OCI-LY7 (cell line): ENCODE data around the gene CDC20. TPM values are rescaled to one million over a fixed set of nuclear protein-coding genes. Genes with fewer than 3 reads are reported as not detected.

ENCODE experiments used
- BruUV-seq: library from RNA; stranded (reverse); fragments of 400-500 nt; replicated peaks from 2 replicates; lab custom pipeline; 2021; lab: Mats Ljungman, UMichigan
- CTCF ChIA-PET: fragments of 300-600 bp; sonication (Branson Sonifier 250); formaldehyde crosslinking; loops from one replicate; lab custom pipeline; 2022; ENCODE audit warnings: antibody characterized with exemption; ENCODE audit not compliant: unreplicated experiment; lab: Charles Lee
- POLR2A ChIA-PET: fragments of 300-600 bp; sonication (Branson Sonifier 250); formaldehyde crosslinking; loops from one replicate; lab custom pipeline; 2022; ENCODE audit warnings: antibody characterized with exemption; lab: Charles Lee
- DNase-seq: peaks from one replicate; pipeline ENCODE4 v3.0.0-alpha.2; 2015; ENCODE audit warnings: low spot score
- H2AFZ ChIP-seq: fragments of 200-600 bp; sonication (generic), shearing (Covaris generic); 2 replicates; pipeline ENCODE4 v1.6.1; 2014; ENCODE audit warnings: mild to moderate bottlenecking, antibody characterized with exemption, low read length, moderate library complexity
- H3K27ac ChIP-seq: fragments of 200-600 bp; sonication (generic); 2 replicates; pipeline ENCODE4 v1.5.1; 2014; ENCODE audit warnings: mixed run types, low read depth, mild to moderate bottlenecking, moderate library complexity, low read length, inconsistent platforms; ENCODE audit not compliant: poor library complexity, severe bottlenecking
- H3K36me3 ChIP-seq: fragments of 200-600 bp; sonication (generic); 2 replicates; pipeline ENCODE4 v1.6.1; 2014; ENCODE audit warnings: mild to moderate bottlenecking, antibody characterized with exemption, low read length, moderate library complexity, mixed read lengths; ENCODE audit not compliant: insufficient read depth
- H3K4me1 ChIP-seq: fragments of 200-600 bp; sonication (generic); 2 replicates; pipeline ENCODE4 v1.5.1; 2014; ENCODE audit warnings: mild to moderate bottlenecking, low read length; ENCODE audit not compliant: insufficient read depth, poor library complexity, severe bottlenecking
- H3K4me2 ChIP-seq: fragments of 200-600 bp; sonication (generic); 2 replicates; pipeline ENCODE4 v1.6.1; 2014; ENCODE audit warnings: mild to moderate bottlenecking, low read length
- H3K4me3 ChIP-seq: fragments of 200-600 bp; sonication (generic); 2 replicates; pipeline ENCODE4 v1.5.1; 2014; ENCODE audit warnings: mild to moderate bottlenecking, low read depth, low read length; ENCODE audit not compliant: poor library complexity, severe bottlenecking
- H3K79me2 ChIP-seq: fragments of 200-600 bp; sonication (generic); 2 replicates; pipeline ENCODE4 v1.6.1; 2016; ENCODE audit warnings: low read depth, mild to moderate bottlenecking, low read length, moderate library complexity, mixed read lengths; ENCODE audit not compliant: insufficient read depth
- H3K9me2 ChIP-seq: fragments of 200-600 bp; sonication (generic); 2 replicates; pipeline ENCODE4 v1.6.1; 2016; ENCODE audit warnings: mild to moderate bottlenecking, low read length, mixed read lengths; ENCODE audit not compliant: insufficient read depth
- H3K9me3 ChIP-seq: fragments of 200-600 bp; sonication (generic); 2 replicates; pipeline ENCODE4 v1.6.1; 2014; ENCODE audit warnings: mild to moderate bottlenecking, mixed run types, low read length, mixed read lengths
- H4K20me1 ChIP-seq: fragments of 200-600 bp; sonication (generic); 2 replicates; pipeline ENCODE4 v1.6.1; 2014; ENCODE audit warnings: mild to moderate bottlenecking, antibody characterized with exemption, low read length, moderate library complexity, mixed read lengths; ENCODE audit not compliant: insufficient read depth
- CTCF ChIP-seq: fragments of 200-600 bp; sonication (generic); conservative IDR thresholded peaks from 2 replicates; pipeline ENCODE4 v1.5.1; 2014; ENCODE audit warnings: mild to moderate bottlenecking, antibody characterized with exemption, low read length, moderate library complexity, mixed read lengths
- EZH2phosphoT487 ChIP-seq: fragments of 200-600 bp; sonication (generic); IDR thresholded peaks from 2 replicates; pipeline ENCODE4 v1.6.1; 2018; ENCODE audit warnings: low read depth, borderline replicate concordance, mild to moderate bottlenecking, mixed run types, antibody characterized with exemption, low read length, moderate library complexity, mixed read lengths
- intact Hi-C: fragments of 100-400 bp; cut with micrococcal nuclease; formaldehyde crosslinking; loops from one replicate; pipeline ENCODE4 v1.10.0; 2022; ENCODE audit not compliant: unreplicated experiment
- total RNA-seq, 2 experiments: library from RNA; depleted of rRNA in 1 of 2; stranded (reverse); fragments of >200 nt in 1 of 2; shearing (Covaris generic) in 1 of 2; gene quantifications; 2 replicates each; pipeline ENCODE4 v1.2.3, GENCODE V29; 2014 to 2022

Gene CDC20
- total RNA-seq, 2 experiments from 2014 or later: 174 to 209 TPM

- Histone ChIP-seq H3K4me3 (peak overlapping the region; percentile 93), H2AFZ (peak overlapping the region; percentile 5; the same call in 1 of the 2 replicates), H3K9me2 (no peaks in the 10 kb centered on the region), H4K20me1 (no peaks in the 10 kb centered on the region), H3K9me3 (no peaks in the 10 kb centered on the region), H3K4me2 (peak overlapping the region; percentile 98), H3K79me2 (peaks cover 12% of the 10 kb centered on the region; the same call in 1 of the 2 replicates), H3K27ac (peak overlapping the region; percentile 76), H3K4me1 (peaks cover 18% of the 10 kb centered on the region), H3K36me3 (peaks cover 33% of the 10 kb centered on the region)
- peak; percentile 43 for DNase-seq
- TF ChIP-seq CTCF (no peak), EZH2phosphoT487 (no peak)
- intact Hi-C loops: no loop called here
- POLR2A ChIA-PET: interaction anchor here (0.6 to 1.4 kb wide), 6 partner anchors 9 to 60 kb away, joined by 3 to 13 read pairs (median 4); partner anchors contain the start of genes CDC20, MED8 and SZT2
- CTCF ChIA-PET: interaction anchor here (0.6 to 1.0 kb wide), 3 partner anchors 11 to 87 kb away, joined by 3 to 6 read pairs (median 3); no protein-coding TSS in a partner anchor
- BruUV-seq: no TSS peak
Measured at GRCh38 chr1:43367026-43367903, 8.5 kb downstream of the CDC20 start.

- no peaks in the 10 kb centered on the region for H3K9me2 ChIP-seq
- TF ChIP-seq CTCF: peak; percentile 63
- no peak for TF ChIP-seq EZH2phosphoT487
- H3K4me2 ChIP-seq: peak within 1 kb of the TSS; percentile 98
- peak within 1 kb of the TSS; percentile 76 for H3K27ac ChIP-seq
- no TSS peak for BruUV-seq
- no peaks in the 10 kb centered on the region for H3K9me3 ChIP-seq
- peaks cover 25% of the 10 kb centered on the region for H3K36me3 ChIP-seq
- ChIA-PET CTCF (interaction anchor here (1.0 kb wide), 2 partner anchors 10 to 46 kb away, joined by 3 to 6 read pairs; no protein-coding TSS in a partner anchor), POLR2A (interaction anchor here (0.7 to 1.4 kb wide), 8 partner anchors 8 to 282 kb away, joined by 3 to 13 read pairs (median 4); partner anchors contain the start of genes CDC20, KDM4A, MED8 and SZT2)
- H4K20me1 ChIP-seq: no peaks in the 10 kb centered on the region
- peak; percentile 92 for DNase-seq
- H2AFZ ChIP-seq: peak within 1 kb of the TSS; percentile 7; the same call in 1 of the 2 replicates
- intact Hi-C loops: loop anchor here (1.0 kb wide), 2 partner anchors 10 to 21 kb away; partner anchors contain the start of genes CDC20, MED8 and SZT2
- H3K4me3 ChIP-seq: peak within 1 kb of the TSS; percentile 93
- H3K79me2 ChIP-seq: peaks cover 12% of the 10 kb centered on the region; the same call in 1 of the 2 replicates
- peaks cover 18% of the 10 kb centered on the region for H3K4me1 ChIP-seq
Measured at GRCh38 chr1:43367904-43368645, 9.3 kb downstream of the CDC20 start, which contains the start of gene ELOVL1. ELOVL1 (minus strand) TSS chr1:43368011; CDS start chr1:43365609, 2,402 bp downstream.
